Lung (tissue), 12 donors: ENCODE data around the gene GPR173. TPM values are rescaled to one million over a fixed set of nuclear protein-coding genes. Genes with fewer than 3 reads are reported as not detected.

Experiments used
- ATAC-seq: fragments of 200-7000 bp; cut with Tn5 transposase; one replicate; pipeline ENCODE4 v1.9.1; 2020; ENCODE audit warnings: moderate number of reproducible peaks; ENCODE audit not compliant: insufficient read depth, low FRiP score
- DNase-seq, 3 donors: peaks; one replicate each; pipeline ENCODE4 v3.0.0-alpha.2; 2013 to 2017
- H3K27ac ChIP-seq, 2 donors: one replicate each; pipeline ENCODE4 v1.5.1; 2013; ENCODE audit warnings: mild to moderate bottlenecking in 2 of 2, moderate library complexity in 2 of 2, control low read depth in 1 of 2, inconsistent platforms in 1 of 2, low read depth in 1 of 2, low read length in 1 of 2
- H3K27me3 ChIP-seq, 3 donors: one replicate each; pipeline ENCODE4 v1.5.1; 2013; ENCODE audit warnings: low read length in 2 of 3; ENCODE audit not compliant: control insufficient read depth in 3 of 3, insufficient read depth in 3 of 3
- H3K36me3 ChIP-seq, 4 donors: one replicate each; pipeline ENCODE4 v1.5.1; 2013; ENCODE audit warnings: low read length in 4 of 4, mild to moderate bottlenecking in 1 of 4, moderate library complexity in 1 of 4; ENCODE audit not compliant: control insufficient read depth in 4 of 4, insufficient read depth in 4 of 4
- H3K4me1 ChIP-seq, 5 donors: one replicate each; pipeline ENCODE4 v1.5.1; 2013; ENCODE audit warnings: low read length in 5 of 5, mild to moderate bottlenecking in 2 of 5, moderate library complexity in 1 of 5; ENCODE audit not compliant: control insufficient read depth in 5 of 5, insufficient read depth in 5 of 5
- H3K4me3 ChIP-seq: one replicate; pipeline ENCODE4 v1.5.1; 2013; ENCODE audit warnings: mild to moderate bottlenecking, control low read depth, moderate library complexity
- H3K9ac ChIP-seq, 2 donors: one replicate each; pipeline ENCODE4 v1.5.1; 2013; ENCODE audit warnings: low read length in 2 of 2, control low read depth in 1 of 2; ENCODE audit not compliant: insufficient read depth in 1 of 2
- H3K9me3 ChIP-seq, 4 donors: one replicate each; pipeline ENCODE4 v1.5.1; 2013; ENCODE audit warnings: low read length in 3 of 4, mild to moderate bottlenecking in 1 of 4, moderate library complexity in 1 of 4; ENCODE audit not compliant: control insufficient read depth in 4 of 4, insufficient read depth in 3 of 4
- WGBS, 2 donors: extraction: QIAGEN DNeasy Blood & Tissue Kit; methylation state at CpG; one replicate each; pipeline ENCODE4 v1.1.7; 2013; 5-methylcytosine and 5-hydroxymethylcytosine counted together
- polyA plus RNA-seq, 2 donors: library from polyadenylated mRNA; stranded (reverse); fragments of 200-250 nt; gene quantifications; one replicate each; pipeline ENCODE4 v1.2.1, GENCODE V29; 2013
- total RNA-seq, 2 donors: library from RNA; depleted of rRNA in 1 of 2; stranded (reverse); fragments of >200 nt in 1 of 2; gene quantifications; one replicate each; pipeline ENCODE4 v1.2.1, GENCODE V29; 2014 to 2021
- TF ChIP-seq, protein P1 (sequence below): IDR thresholded peaks from 2 replicates; pipeline ENCODE4 v1.5.1; 2012; ENCODE audit warnings: mild to moderate bottlenecking; ENCODE audit errors: control extremely low read depth, extremely low read depth
- donor health status: control.
- donor health status: control.
- donor health status: Bipolar disorder and iron deficiency.
- donor health status: healthy.
- donor health status: DM: yes; HTN: yes; CAD: no.

GPR173 gene
- total and polyA plus RNA-seq, 4 donors, result 0.94 to 4.6 (median 2.0) TPM

DNA sequence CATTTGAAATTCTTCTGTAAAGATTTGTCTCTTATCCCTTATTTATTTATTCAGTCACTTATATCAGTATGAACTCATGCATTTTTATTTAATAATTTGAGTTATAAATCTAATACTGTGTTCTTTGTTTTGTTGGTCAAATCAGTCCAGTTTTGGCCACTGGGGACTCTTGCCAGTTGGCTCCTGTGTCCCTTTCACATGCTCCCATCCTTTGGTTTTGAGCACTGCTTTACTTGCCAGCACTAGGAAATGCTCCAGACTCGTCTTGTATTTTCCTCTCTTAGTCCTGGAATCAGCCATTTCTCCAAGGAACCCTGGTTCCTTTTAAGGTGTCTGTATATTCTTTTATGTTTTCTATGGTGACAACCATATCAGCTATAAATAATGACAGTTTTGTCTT is 73.4 kb downstream of the GPR173 start:
- ATAC-seq (no peak), DNase-seq (peak in 1 of 3 donors; percentile 4)
- peaks cover 0 to 2% (median 1%) of the 10 kb centered on the region in 4 donors for H3K9me3 ChIP-seq
- peaks cover 0 to 3% (median 0%) of the 10 kb centered on the region in 5 donors for H3K4me1 ChIP-seq
- WGBS, 2 donors, result 45 to 67% methylated on average over 1 of the region's 1 CpG
- H3K36me3 ChIP-seq, result no peaks in the 10 kb centered on the region
- H3K9ac ChIP-seq, result no peak overlapping the region
- no peak overlapping the region for H3K27ac ChIP-seq
- peaks cover 0 to 10% (median 9%) of the 10 kb centered on the region in 3 donors for H3K27me3 ChIP-seq
- no peak overlapping the region for H3K4me3 ChIP-seq
- TF ChIP-seq, protein P1, sequence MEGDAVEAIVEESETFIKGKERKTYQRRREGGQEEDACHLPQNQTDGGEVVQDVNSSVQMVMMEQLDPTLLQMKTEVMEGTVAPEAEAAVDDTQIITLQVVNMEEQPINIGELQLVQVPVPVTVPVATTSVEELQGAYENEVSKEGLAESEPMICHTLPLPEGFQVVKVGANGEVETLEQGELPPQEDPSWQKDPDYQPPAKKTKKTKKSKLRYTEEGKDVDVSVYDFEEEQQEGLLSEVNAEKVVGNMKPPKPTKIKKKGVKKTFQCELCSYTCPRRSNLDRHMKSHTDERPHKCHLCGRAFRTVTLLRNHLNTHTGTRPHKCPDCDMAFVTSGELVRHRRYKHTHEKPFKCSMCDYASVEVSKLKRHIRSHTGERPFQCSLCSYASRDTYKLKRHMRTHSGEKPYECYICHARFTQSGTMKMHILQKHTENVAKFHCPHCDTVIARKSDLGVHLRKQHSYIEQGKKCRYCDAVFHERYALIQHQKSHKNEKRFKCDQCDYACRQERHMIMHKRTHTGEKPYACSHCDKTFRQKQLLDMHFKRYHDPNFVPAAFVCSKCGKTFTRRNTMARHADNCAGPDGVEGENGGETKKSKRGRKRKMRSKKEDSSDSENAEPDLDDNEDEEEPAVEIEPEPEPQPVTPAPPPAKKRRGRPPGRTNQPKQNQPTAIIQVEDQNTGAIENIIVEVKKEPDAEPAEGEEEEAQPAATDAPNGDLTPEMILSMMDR, result no peak

DNA sequence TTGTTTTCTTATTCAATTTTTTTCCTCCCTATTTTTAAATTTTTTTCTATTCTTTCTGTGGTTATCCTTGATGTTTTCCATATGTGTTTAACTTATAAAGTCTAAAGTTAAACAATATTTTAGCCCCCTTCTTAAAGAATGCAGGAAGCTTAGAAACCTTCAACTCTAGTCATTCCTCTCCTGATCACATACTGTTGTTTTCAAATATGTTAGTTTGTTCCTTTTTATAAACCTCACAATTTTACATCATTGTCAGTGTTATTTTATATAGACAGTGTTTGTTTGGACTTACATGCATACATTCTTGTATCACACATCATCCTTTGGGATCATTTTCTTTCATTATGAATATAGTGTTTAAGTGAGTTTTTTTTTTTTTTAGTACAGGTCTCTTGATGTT is 76.9 kb downstream of the GPR173 start:
- H3K36me3 ChIP-seq, result no peaks in the 10 kb centered on the region
- peaks cover 0 to 4% (median 1%) of the 10 kb centered on the region in 4 donors for H3K9me3 ChIP-seq
- no peak overlapping the region for H3K9ac ChIP-seq
- H3K27me3 ChIP-seq, result peaks cover 3 to 18% (median 11%) of the 10 kb centered on the region in 3 donors
- TF ChIP-seq, protein P1, result no peak
- DNase-seq (no peak), ATAC-seq (no peak)
- no peak overlapping the region for H3K27ac ChIP-seq
- no peak overlapping the region for H3K4me3 ChIP-seq
- H3K4me1 ChIP-seq, result peaks cover 0 to 3% (median 0%) of the 10 kb centered on the region in 5 donors

DNA sequence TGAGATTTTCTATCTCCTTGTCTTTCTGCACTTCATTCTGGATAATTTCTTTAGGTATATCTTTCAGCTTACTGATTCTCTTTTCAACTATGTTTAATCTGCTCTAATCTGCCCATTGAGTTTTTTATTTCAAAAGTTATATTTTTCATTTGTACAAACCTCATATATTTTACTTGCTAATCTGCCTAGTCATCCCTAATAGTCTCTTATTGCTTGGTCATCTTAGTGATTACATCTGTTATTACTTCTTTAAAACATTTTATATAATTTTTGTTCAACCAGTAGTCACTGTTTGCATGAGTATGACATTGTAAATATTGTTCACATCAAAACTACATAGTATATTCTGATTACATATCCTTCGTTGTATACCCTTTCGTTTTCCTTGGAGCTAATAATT is 77.8 kb downstream of the GPR173 start:
- TF ChIP-seq, protein P1, result no peak
- H3K36me3 ChIP-seq, result no peaks in the 10 kb centered on the region
- no peak overlapping the region for H3K27ac ChIP-seq
- DNase-seq (no peak), ATAC-seq (no peak)
- peaks cover 0 to 4% (median 1%) of the 10 kb centered on the region in 4 donors for H3K9me3 ChIP-seq
- H3K27me3 ChIP-seq, result peaks cover 3 to 22% (median 17%) of the 10 kb centered on the region in 3 donors
- WGBS, 2 donors, result 86 to 100% methylated on average over 2 of the region's 2 CpGs
- peaks cover 0 to 3% (median 0%) of the 10 kb centered on the region in 5 donors for H3K4me1 ChIP-seq
- H3K4me3 ChIP-seq, result no peak overlapping the region
- no peak overlapping the region for H3K9ac ChIP-seq
